ENCODE results near the gene STMP1. TPM values are rescaled to one million over a fixed set of nuclear protein-coding genes. Genes with fewer than 3 reads are reported as not detected.

STMP1 gene
- 29.1 to 41.7 TPM (median 32.5 TPM) in 5 replicates for total RNA-seq (2022; extraction: Qiagen RNA extraction; ENCODE audit: low read depth)

DNA sequence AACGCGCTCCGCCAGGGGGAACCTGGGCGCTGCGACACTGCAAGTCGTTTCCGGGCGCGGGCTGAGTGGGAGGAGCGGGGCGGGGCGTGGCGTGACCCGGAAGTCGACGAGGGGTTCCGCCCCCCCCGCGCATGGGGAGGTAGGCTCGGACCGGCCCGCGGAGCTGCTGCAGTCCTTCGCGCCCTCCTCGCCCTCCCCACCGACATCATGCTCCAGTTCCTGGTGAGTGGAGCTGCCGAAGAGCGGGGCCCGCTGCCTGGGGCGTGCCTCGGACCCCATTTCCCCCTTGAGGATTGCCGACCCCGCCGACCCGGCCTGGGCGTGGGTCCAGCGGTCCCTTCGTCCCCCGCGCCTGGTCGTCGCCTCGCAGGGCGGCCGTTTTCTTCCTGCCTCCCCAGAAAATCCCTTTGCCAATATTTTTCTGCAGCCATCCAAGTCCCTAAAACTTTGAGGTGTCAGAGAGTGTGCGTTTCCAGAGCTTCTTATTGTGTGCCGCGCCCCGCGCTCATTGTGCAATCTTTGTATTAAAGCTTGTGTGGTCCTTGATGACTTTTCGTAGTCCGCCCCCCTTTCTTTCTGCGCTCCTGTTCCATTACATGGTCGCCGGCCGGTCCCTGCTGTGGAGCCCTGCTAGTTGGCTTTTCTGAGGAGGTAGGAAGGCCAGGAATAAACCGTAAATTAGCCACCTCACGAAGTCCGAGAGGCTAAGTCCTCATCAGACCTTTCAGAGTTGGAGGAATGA, at the start of gene STMP1:
Gene STMP1 (plus strand): TSS at position 142 of the 742 bp plus-strand sequence.

Other genes starting within 250 kb of the STMP1 start
- 11.0 to 14.5 TPM (median 11.9 TPM) in 5 replicates for gene CNOT4, start 152.4 kb upstream of the STMP1 start, total RNA-seq (2022; extraction: Qiagen RNA extraction; ENCODE audit: low read depth)
- 49.3 to 62.2 TPM (median 56.9 TPM) in 5 replicates for gene NUP205, start 104.6 kb upstream of the STMP1 start, total RNA-seq (2022; extraction: Qiagen RNA extraction; ENCODE audit: low read depth)
- gene SLC13A4, start 65.7 kb downstream of the STMP1 start, total RNA-seq (2022; extraction: Qiagen RNA extraction; ENCODE audit: low read depth): not detected in 5 replicates
- gene FAM180A, start 86.3 kb downstream of the STMP1 start, total RNA-seq (2022; extraction: Qiagen RNA extraction; ENCODE audit: low read depth): 0.05 to 0.31 TPM (median 0.08 TPM) in 3 of 5 replicates, not detected in the others

Measured in A549 treated with DMSO at 1 μM for 4 hours (cell line).